Erythroblast (primary cell): ENCODE measurements around the gene RHOF.
"Not testable (repeated sequence)": the region's sequence is repeated elsewhere in the genome, so short reads cannot be mapped to it uniquely, and the experiment has no call there.

Experiments
- DNase-seq, 2 experiments: peaks; one replicate each; lab custom pipeline; 2025; lab: John Stamatoyannopoulos, UW
- GATA1 ChIP-seq: IDR thresholded peaks from 2 replicates; pipeline ENCODE4 v1.6.1; 2011; ENCODE audit warnings: low read depth, mild to moderate bottlenecking, control low read depth, low read length, moderate library complexity
- POLR2A ChIP-seq: IDR thresholded peaks from 2 replicates; pipeline ENCODE4 v1.6.1; 2011; ENCODE audit warnings: mild to moderate bottlenecking, low read length

RHOF gene

GRCh38 chr12:121797937-121798786, 4.7 kb upstream of the RHOF start:
- TF ChIP-seq GATA1 (no peak), POLR2A (peak; percentile 26)
- DNase-seq = peak; percentile 54 to 56

GRCh38 chr12:121796855-121797751, 3.6 kb upstream of the RHOF start:
- peak; percentile 80 to 82 for DNase-seq
- TF ChIP-seq GATA1 = no peak
- no peak for TF ChIP-seq POLR2A

GRCh38 chr12:121795034-121795968, 1.8 kb upstream of the RHOF start:
- DNase-seq = peak; percentile 87 to 94
- peak; percentile 37 for TF ChIP-seq POLR2A
- no peak for TF ChIP-seq GATA1

- TF ChIP-seq POLR2A (peak; percentile 52), GATA1 (no peak)
- DNase-seq = no peak
Measured at GRCh38 chr12:121794534-121795033, 1.1 kb upstream of the RHOF start.

DNA sequence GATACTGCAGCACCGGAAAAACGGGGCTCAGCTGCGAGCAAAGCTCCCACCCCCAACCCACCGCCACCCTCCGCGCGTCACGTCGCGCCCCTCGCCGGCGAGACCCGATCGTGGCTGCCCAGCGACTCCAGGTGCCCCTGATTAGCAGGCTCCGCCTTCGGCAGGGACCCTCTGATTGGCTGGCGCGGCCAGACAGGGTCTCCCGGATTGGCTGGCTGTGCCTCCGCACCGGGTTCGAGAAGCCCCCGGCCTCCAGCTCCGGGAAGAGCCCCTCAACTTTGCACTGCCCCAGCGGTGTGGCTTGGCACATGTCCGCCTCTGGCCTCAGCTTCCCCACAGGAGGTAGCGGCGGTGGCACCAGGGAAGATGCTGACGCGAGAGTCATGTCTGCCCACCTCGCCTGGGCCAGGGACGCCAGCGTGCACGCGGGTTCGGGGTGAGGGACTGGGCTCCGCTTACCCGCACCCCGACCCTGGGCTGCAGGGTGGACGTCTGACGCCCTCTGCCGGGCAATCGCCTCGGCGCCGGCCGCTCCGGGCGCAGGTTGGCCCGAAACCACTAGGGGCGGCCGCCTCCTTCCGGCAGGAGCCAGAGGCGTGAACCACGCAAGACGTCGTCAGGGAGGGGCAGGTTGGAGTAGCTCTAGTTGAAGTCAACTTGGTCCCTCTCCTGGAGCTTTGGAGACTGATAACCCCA, 498 bp upstream of the RHOF start:
- peak; percentile 96 to 98 for DNase-seq
- no peak for TF ChIP-seq GATA1
- no peak for TF ChIP-seq POLR2A

DNA sequence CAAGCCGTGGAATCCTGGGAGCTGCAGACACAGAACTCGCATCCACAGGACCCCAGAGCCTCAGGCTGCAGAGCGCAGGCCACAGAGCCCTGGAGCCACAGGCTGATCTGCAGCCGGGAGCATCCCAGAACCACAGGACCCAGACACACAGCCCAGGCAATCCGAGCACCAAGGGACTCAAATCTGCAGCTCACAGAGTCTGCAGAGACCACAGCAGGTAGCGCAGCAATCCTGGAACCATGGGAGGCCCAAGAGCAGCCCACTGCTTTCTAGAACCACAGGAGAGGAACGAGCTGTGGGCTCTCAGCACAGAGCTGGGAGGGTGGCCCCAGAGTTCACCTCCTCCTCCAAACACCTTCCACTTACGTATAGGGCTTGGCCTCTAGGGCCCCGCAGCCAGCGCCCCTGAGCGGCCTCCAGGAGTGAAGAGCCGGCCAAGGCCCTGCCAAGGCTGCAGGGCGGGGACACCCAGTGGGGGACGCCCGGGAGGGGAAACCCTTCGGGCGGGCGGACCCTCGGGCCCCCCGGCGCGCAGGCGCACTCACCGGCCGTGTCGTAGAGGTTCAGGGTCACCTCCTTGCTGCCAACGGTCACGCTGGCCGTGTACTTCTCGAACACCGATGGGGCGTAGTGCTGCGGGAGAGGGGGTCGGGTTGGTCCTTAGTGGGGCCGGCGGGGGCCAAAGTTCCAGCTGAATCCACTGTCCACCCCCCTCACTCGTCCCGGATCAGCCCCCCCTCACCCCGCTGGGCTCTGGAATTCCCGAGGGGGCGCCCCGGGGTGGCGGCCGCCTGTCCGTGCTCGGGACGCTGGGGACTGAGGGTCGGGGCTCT, 665 bp downstream of the RHOF start:
- TF ChIP-seq POLR2A (no peak), GATA1 (no peak)
- DNase-seq = peak; percentile 53 to 54

- TF ChIP-seq GATA1 = no peak
- TF ChIP-seq POLR2A = no peak
- DNase-seq = no peak
Measured at GRCh38 chr12:121791671-121792551, 1.6 kb downstream of the RHOF start.

DNA sequence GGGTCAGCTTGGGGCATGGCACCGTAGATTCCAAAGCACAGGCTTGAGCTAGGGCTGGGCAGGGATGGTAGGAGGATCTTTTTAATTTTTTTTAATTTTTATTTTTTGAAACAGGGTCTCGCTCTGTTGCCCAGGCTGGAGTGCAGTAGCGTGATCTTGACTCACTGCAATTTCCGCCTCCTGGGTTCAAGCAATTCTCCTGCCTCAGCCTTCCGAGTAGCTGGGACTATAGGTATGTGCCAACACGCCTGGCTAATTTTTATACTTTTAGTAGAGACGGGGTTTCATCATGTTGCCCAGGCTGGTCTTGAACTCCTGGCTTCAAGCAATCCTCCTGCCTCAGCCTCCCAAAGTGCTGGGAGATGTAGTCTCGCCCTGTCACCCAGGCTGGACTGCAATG, 2.7 kb downstream of the RHOF start:
- not testable (repeated sequence) for DNase-seq

GRCh38 chr12:121789800-121790728, 3.4 kb downstream of the RHOF start:
- TF ChIP-seq POLR2A = no peak
- TF ChIP-seq GATA1 = no peak
- peak in 1 of 2 experiments; percentile 36 for DNase-seq

- TF ChIP-seq POLR2A (no peak), GATA1 (no peak)
Measured at GRCh38 chr12:121789233-121789781, 4.2 kb downstream of the RHOF start.

More at GRCh38 chr12:121789233-121789781, 4.2 kb downstream of the RHOF start:
- DNase-seq = peak in 1 of 2 experiments; percentile 32
